ENCODE results near the gene SLC30A10. TPM values are rescaled to one million over a fixed set of nuclear protein-coding genes. Genes with fewer than 3 reads are reported as not detected.

Gene SLC30A10
- polyA plus RNA-seq, 1 donor from 2014 or later: 5.3 TPM

DNA sequence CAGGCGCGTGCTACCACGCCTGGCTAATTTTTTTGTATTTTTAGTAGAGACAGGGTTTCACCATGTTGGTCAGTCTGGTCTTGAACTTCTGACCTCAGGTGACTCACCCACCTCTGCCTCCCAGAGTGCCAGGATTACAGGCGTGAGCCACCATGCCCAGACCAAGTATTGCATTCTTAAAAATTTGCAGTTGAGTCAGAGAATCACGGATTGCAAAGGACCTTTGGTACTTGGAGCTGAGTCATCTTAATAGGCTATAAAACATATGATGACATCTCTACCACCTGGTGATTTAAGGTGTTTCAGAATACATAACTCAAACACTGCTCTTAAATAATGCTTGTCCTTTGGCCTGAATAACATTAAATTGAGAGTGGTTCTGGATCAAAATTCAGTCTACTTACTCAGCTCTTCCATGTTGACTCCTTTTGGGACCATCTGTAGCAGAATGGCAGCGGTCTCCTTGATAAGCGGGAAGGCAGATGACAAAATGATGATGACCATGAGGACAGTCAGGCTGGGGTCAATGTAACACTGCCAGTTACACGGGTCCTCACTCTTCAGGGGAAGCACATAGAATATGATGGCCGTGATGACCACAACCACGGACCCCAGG, 10.4 kb downstream of the SLC30A10 start:
- Histone ChIP-seq H3K27ac (ENCODE audit: low read length) (no peak overlapping the region), H3K9me3 (ENCODE audit: low read length) (no peaks in the 10 kb centered on the region), H3K79me2 (replicated peaks; ENCODE audit: insufficient read depth, low read length) (no peaks in the 10 kb centered on the region), H3K4me2 (ENCODE audit: low read length) (no peak overlapping the region), H3F3A (ENCODE audit: insufficient read depth, low read length, poor library complexity, severe bottlenecking) (no peaks in the 10 kb centered on the region), H4K20me1 (ENCODE audit: insufficient read depth) (no peaks in the 10 kb centered on the region), H3K9ac (ENCODE audit: low read length) (no peak overlapping the region), H3K27me3 (ENCODE audit: insufficient read depth, low read depth, low read length) (no peaks in the 10 kb centered on the region), H3K36me3 (ENCODE audit: insufficient read depth, low read length) (no peaks in the 10 kb centered on the region), H2AFZ (ENCODE audit: low read depth, low read length) (no peak overlapping the region), H3K4me3 (ENCODE audit: low read length) (no peak overlapping the region), H3K9me2 (ENCODE audit: insufficient read depth, low read length) (no peaks in the 10 kb centered on the region)
- TF ChIP-seq TAF1 (IDR thresholded peaks at IDR 0.05; ENCODE audit: low read depth) (no peak), CTCF (IDR thresholded peaks at IDR 0.05; ENCODE audit: poor library complexity, severe bottlenecking) (no peak), SMC3 (conservative IDR thresholded peaks at IDR 0.05; ENCODE audit: poor library complexity) (no peak), POLR2AphosphoS5 (IDR thresholded peaks at IDR 0.05) (no peak), MXI1 (conservative IDR thresholded peaks at IDR 0.05; ENCODE audit: poor library complexity, severe bottlenecking) (no peak), EP300 (conservative IDR thresholded peaks at IDR 0.05; ENCODE audit: poor library complexity, severe bottlenecking) (no peak)
- TF ChIP-seq, protein P1, sequence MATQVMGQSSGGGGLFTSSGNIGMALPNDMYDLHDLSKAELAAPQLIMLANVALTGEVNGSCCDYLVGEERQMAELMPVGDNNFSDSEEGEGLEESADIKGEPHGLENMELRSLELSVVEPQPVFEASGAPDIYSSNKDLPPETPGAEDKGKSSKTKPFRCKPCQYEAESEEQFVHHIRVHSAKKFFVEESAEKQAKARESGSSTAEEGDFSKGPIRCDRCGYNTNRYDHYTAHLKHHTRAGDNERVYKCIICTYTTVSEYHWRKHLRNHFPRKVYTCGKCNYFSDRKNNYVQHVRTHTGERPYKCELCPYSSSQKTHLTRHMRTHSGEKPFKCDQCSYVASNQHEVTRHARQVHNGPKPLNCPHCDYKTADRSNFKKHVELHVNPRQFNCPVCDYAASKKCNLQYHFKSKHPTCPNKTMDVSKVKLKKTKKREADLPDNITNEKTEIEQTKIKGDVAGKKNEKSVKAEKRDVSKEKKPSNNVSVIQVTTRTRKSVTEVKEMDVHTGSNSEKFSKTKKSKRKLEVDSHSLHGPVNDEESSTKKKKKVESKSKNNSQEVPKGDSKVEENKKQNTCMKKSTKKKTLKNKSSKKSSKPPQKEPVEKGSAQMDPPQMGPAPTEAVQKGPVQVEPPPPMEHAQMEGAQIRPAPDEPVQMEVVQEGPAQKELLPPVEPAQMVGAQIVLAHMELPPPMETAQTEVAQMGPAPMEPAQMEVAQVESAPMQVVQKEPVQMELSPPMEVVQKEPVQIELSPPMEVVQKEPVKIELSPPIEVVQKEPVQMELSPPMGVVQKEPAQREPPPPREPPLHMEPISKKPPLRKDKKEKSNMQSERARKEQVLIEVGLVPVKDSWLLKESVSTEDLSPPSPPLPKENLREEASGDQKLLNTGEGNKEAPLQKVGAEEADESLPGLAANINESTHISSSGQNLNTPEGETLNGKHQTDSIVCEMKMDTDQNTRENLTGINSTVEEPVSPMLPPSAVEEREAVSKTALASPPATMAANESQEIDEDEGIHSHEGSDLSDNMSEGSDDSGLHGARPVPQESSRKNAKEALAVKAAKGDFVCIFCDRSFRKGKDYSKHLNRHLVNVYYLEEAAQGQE (IDR thresholded peaks at IDR 0.05; ENCODE audit: borderline replicate concordance): no peak

DNA sequence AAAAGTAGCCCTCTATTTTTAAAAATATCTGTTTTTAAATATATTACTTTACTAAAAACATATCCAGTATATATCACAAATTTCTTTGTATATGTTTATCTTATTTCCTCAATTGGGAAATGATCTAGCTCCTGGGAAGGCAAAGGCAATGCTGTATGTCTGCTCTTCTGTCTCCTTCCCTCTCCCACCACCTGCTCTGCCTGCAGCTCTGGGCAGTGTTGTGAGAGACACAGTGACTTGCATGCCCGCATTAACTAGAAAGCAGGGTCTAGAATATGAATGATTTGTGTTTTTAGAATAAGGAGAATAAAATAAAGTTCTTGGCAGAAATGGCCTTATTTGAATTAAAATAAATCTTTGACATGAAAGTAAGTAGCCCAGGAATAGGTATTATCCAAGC, 11.1 kb downstream of the SLC30A10 start:
- H3K79me2 ChIP-seq (replicated peaks; ENCODE audit: insufficient read depth, low read length): no peaks in the 10 kb centered on the region
- H3K27ac ChIP-seq (ENCODE audit: low read length): no peak overlapping the region
- no peak overlapping the region for H3K4me3 ChIP-seq (ENCODE audit: low read length)
- H3K27me3 ChIP-seq (ENCODE audit: insufficient read depth, low read depth, low read length): no peaks in the 10 kb centered on the region
- TF ChIP-seq EP300 (conservative IDR thresholded peaks at IDR 0.05; ENCODE audit: poor library complexity, severe bottlenecking) (no peak), EZH2 (IDR thresholded peaks at IDR 0.05; ENCODE audit: borderline replicate concordance, insufficient read depth, low read length, poor library complexity, severe bottlenecking) (no peak), POLR2AphosphoS5 (IDR thresholded peaks at IDR 0.05) (no peak), CTCF (IDR thresholded peaks at IDR 0.05; ENCODE audit: poor library complexity, severe bottlenecking) (no peak)
- H3K36me3 ChIP-seq (ENCODE audit: insufficient read depth, low read length): no peaks in the 10 kb centered on the region
- H4K20me1 ChIP-seq (ENCODE audit: insufficient read depth): no peaks in the 10 kb centered on the region
- no peaks in the 10 kb centered on the region for H3K9me3 ChIP-seq (ENCODE audit: low read length)
- H3K9me2 ChIP-seq (ENCODE audit: insufficient read depth, low read length): no peaks in the 10 kb centered on the region
- no peak overlapping the region for H3K9ac ChIP-seq (ENCODE audit: low read length)
- no peak overlapping the region for H2AFZ ChIP-seq (ENCODE audit: low read depth, low read length)
- H3F3A ChIP-seq (ENCODE audit: insufficient read depth, low read length, poor library complexity, severe bottlenecking): no peaks in the 10 kb centered on the region
- H3K4me2 ChIP-seq (ENCODE audit: low read length): no peak overlapping the region

All from neural cell (in vitro differentiated cells).